ENCODE measurements around the gene NCAPD3.
"Not testable (repeated sequence)": the region's sequence is repeated elsewhere in the genome, so short reads cannot be mapped to it uniquely, and the experiment has no call there.

Gene NCAPD3

GRCh38 chr11:134223836-134224709 lies at the start of gene NCAPD3, which contains the start of gene VPS26B:
Gene NCAPD3, minus strand, starts transcription at chr11:134223967. Its CDS starts 41 bp downstream, at chr11:134223926.
Gene VPS26B, plus strand, starts transcription at chr11:134224671. Its CDS starts 452 bp downstream, at chr11:134225123.
- DNase-seq = peak; percentile 99

DNA sequence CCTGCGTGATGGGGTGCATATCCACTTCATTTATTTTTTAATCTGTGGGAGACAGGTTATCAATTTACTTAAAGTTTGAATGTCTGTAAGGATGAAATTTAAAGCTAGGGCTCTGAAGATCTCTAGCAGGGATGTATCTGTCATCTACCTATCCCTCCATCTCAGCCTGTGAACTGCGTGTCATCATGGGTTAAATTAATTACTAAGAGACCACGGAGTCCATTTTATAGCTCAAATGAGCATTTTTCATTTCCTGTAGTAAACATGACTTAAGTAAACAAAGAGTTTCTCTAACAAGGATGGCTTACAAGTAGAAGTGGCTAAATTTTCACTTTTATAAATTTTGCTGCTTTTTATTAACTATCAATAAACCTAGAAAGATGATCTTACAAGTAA lies 49.5 kb upstream of the NCAPD3 start:
- DNase-seq = no peak

GRCh38 chr11:134272381-134273316 lies 48.9 kb upstream of the NCAPD3 start:
- DNase-seq = peak; percentile 40

DNA sequence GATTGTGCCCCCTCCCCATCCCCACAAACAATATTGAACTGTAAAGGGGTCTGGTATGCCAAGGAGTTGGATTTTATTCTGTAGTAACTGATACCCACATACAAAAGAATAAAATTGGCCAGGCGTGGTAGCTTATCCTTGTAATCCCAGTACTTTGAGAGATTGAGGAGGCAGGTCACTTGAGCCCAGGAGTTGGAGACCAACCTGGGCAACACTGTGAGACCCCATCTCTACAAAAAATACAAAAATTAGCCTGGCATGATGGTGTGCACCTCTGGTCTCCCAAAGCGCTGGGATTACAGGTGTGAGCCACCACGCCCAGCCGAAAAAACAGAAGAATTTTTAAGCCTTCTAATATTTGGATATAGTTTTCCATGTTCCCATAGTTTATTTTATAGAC lies 48.2 kb upstream of the NCAPD3 start:
- DNase-seq = no peak

DNA sequence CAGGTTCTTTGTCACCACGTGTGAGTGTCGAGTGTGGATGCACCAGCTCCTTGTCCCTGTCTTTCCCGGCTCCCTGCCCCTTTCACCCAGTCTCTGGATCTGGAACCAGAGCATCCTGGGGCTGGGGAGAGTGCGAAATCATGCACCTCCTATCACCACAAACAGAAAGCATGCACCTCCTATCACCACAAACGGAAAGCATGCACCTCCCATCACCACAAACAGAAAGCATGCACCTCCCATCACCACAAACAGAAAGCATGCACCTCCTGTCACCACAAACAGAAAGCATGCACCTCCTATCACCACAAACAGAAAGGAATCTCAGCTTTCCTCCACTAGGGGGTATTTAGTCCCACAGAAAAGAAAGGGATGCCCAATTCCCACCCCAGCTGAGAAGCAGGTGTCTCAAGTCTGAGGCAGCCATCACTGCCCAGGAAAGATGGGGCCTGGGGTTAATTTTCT lies 46.5 kb upstream of the NCAPD3 start:
- DNase-seq = peak; percentile 45

DNA sequence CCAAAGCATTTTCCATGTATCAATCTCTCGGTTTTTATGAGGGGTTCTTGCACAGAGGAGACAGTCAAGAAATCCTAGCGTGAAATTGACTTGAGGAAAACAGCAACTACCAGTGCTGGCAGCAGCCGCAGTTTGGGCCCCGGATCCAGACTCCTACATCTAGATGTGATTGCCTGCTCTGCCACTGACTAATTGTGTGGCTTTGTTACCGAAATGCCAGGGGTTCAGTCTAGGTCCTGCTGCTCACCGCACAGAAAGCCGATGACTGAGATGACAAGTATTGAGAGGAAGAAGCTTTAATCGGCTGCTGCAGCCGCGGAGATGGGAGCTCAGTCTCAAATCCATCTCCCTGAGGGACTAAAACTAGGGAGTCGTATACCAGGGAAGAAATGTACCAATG lies 44.2 kb upstream of the NCAPD3 start:
- no peak for DNase-seq

DNA sequence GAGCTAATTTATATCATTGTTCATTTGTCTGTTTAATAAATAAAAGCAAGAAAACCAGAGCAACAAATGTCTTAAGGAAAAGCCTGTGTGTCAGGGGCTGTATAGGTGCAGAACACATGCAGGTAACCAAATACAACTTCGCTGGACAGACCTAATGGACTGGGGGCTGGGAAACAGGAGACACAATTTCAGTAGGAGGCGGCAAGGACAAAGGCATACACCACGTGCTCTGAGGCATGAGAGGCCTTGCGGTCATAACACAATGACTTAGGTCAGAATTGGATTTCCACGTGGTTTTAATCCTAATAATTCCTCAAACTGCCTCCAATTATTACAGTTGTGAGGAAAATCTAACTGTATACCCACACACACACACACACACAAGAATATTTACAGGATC lies 43.7 kb upstream of the NCAPD3 start:
- DNase-seq = no peak

GRCh38 chr11:134266841-134267251 lies 43.1 kb upstream of the NCAPD3 start:
- DNase-seq = no peak

DNA sequence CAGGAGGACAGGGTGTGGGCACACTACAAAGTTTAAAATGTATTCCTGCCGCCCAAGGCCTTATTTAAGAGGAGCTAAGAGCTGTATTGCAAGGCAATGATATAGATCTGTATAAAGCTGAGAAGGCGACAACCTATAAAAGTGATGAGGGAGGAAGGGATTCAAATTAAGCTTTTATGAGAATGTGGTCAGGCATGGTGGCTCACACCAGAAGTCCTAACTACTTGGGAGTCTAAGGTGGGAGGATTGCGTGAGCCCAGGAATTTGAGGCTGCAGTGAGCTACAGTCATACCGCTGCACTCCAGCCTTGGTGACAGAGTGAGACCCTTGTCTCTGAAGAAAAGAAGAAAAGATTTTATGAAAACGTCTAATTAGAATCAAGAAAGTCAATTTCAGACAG lies 42.7 kb upstream of the NCAPD3 start:
- no peak for DNase-seq

DNA sequence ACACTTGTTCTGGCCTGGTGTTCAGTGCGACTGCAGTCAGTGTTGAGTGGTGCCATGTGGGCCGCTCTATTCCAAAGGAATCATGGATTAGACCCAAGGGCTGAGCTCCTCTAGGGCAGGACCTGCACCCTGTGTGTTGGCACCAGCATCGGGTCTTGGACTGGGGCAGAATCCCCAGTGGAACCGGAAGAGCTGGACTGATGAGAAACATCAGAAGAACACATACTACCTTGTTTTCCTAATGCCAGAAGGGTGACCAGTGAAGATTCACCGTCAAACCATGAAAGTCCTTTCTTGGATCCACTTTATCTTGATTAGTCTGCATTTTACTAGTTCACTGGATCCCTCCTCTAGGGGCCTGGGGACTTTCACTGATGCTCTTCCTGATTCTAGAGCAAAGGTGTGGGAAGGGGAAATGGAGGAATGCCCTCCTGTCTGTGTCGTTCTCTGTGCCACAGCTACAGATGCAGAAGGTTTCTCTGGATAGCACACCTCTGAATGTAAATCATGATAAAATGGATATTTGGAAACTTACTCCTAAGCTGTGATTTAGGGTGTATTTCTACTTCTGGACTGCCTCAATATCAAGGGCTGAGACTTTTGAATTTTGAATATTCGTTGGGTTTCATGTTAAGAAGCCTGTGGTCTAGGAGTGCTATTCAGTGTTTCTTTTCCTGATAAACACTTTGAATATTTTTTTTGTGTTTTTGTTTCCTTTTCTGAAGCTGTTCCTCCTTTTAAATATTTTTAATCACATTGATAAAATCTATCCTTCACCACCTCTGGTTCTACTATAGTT lies 41.4 kb upstream of the NCAPD3 start:
- no peak for DNase-seq

DNA sequence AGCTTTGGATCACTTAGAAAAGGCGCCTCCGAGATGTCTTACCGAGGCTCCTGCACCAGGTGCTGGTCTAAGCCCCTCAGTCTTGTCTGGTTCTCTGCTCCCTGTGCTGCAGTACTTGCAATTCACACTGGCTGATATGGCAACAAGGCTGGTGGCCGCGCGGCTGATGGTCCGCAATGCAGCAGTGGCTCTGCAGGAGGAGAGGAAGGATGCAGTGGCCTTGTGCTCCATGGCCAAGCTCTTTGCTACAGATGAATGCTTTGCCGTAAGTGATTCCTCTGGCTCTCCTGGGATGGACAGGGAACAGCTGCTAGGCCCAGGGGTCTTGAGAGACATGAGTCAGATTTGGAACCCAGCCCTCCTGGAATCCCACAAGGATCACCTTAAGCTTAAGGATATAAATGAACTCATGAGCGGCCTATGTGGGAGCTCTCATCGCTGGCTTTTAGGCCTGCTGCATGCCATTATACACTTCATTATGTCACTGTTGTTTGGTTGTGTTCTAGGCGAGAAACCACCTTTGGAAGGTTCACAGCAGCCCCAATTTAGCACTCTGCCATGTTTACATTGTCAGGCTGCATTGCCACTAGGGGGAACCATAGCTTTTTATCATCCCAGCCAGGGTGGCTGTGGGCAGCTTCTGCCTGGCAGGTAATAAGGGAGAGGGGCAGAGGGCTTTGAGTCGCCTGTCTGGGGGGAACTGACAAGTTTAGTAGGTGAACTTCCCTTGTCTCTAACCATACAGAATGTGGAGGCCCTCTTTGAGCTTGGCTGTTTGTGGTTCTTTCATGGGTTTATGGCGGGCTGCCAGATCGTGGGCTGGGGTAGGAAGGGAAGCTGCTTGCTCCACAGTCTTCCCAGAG lies 38.1 kb upstream of the NCAPD3 start:
- peak; percentile 70 for DNase-seq

- DNase-seq = no peak
Measured at GRCh38 chr11:134260983-134261382, 37.2 kb upstream of the NCAPD3 start.

- no peak for DNase-seq
Measured at GRCh38 chr11:134260503-134260902, 36.7 kb upstream of the NCAPD3 start.

DNA sequence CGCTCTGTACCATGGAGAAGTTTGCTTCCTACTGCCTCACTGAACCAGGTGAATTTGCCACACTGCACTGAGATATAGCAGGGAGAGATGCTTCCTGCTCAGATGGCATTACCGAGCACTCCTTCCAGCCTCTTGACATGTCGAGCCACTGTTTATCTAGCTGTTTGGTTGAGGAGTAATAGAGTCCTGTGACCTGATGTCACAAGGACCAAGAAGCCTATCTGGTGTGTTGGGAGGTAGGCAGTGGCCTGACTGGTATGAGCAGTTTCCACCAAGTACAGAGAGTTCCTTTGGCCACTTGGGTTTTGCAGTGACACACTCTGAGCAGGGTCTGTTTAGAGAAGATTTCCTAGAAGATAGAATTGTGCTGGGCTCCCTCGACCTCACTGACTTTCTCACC lies 34.8 kb upstream of the NCAPD3 start:
- peak; percentile 45 for DNase-seq

DNA sequence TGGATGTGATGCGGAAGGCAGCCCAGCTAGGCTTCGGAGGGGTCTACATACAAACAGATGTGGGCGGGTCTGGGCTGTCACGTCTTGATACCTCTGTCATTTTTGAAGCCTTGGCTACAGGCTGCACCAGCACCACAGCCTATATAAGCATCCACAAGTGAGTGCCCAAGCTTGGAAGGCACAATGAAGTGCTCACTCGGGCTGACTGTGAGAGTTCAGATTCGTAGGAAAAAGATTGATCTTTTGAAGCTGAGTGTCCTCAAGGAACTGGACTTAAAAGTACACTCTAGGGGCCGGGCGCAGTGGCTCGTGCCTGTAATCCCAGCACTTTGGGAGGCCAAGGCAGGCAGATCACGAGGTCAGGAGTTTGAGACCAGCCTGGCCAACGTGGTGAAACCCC lies 33.3 kb upstream of the NCAPD3 start:
- no peak for DNase-seq

- not testable (repeated sequence) for DNase-seq
Measured at GRCh38 chr11:134255184-134255561, 31.4 kb upstream of the NCAPD3 start.

GRCh38 chr11:134254433-134255183 lies 30.8 kb upstream of the NCAPD3 start:
- DNase-seq = no peak

DNA sequence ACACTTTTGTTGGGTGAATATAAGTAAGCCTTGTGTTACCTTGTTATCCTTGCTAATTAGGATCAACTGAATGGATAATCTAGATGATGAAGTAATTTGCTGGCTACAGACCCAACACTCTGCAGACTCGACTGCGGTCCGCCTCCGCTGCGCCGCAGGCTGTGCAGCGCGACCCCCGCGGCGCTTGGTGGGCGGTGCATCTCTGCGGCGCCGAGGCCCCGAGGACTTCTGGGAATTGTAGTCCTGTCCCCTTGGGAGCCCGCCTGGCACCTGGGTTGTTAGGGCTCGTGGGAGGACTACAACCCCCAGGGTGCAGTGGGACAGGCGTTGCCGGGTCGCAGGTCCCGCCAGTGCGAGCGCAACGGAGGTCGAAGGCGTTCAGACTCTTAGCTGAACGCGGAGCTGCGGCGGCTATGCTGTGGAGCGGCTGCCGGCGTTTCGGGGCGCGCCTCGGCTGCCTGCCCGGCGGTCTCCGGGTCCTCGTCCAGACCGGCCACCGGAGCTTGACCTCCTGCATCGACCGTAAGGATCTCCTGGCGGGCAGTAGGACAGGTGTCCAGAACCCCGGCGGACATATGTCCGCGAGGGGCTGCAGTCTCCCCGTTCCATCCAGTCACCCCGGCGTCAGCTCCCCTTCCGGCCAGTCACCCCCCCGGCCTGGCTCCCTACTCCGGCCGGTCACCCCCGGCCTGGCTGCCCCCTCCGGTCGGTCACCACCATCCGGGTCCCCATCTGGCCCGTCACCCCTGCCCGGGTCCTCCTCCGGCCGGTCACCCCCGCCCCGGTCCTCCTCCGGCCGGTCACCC lies 29.6 kb upstream of the NCAPD3 start, which contains the start of the genes ACAD8 and THYN1:
Gene ACAD8, plus strand, starts transcription at position 381 of the 806 bp plus-strand sequence. Its CDS starts 33 bp downstream, at position 414.
Gene THYN1, minus strand, starts transcription at position 165 of the 806 bp plus-strand sequence. CDS start 470 bp downstream, outside the sequence.
- peak; percentile 98 for DNase-seq

DNA sequence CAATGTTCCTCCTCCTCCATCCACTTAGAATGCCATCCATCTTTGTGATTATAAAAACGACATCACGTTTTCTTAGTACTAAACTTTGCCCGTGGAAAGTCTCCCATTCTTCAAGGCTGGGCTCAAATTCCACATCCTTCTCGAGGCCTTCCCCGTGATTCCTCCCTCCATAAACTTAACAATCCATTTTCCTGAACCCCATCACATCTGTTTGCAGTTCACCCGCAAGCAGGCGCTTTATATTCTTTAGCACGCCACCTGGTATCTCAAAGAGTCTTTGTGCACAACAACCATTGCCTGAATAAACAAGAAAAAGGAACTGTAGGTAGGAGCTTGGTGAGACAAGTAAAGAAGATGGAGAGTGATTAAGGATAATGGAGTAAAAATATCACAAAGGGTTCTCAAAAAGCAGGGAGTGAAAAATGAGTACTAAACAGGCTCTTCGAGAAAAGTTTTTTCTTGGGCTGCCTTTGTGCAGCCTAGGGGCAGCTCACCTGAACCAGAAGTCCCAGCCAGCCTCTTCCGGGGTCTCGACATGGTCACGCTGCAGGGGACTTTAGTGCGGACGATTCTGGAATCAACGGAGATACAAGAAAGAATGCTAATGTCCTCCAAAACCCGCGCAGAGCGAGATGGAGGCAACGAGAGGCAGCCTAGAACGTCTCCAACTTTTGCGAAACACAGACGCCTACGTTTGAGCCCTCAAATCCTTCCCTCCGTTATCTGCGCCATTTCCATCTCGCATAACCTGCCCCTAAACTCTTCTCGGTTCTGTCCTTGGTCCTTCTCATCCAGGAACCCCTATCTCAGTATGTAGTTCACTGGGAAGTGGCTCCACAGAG lies 28.8 kb upstream of the NCAPD3 start:
- DNase-seq = peak; percentile 68

Measured in DMS53 (cell line).